Neural cell (in vitro differentiated cells): ENCODE results near the gene HRC. TPM values are rescaled to one million over a fixed set of nuclear protein-coding genes. Genes with fewer than 3 reads are reported as not detected.

Experiments used
- H2AFZ ChIP-seq: fragments of 200-600, 300-800 bp; sonication (generic), shearing (Covaris generic); 2 replicates; pipeline ENCODE4 v1.6.0; 2014; ENCODE audit warnings: low read depth, mild to moderate bottlenecking, antibody characterized with exemption, low read length, moderate library complexity
- H3F3A ChIP-seq: fragments of 200-600 bp; shearing (Covaris generic); 2 replicates; pipeline ENCODE4 v1.6.1; 2016; ENCODE audit warnings: mild to moderate bottlenecking, moderate library complexity, mixed read lengths, antibody characterized with exemption, low read length; ENCODE audit not compliant: insufficient read depth, poor library complexity, severe bottlenecking
- H3K27ac ChIP-seq: fragments of 200-600, 300-800 bp; sonication (generic), shearing (Covaris generic); 2 replicates; pipeline ENCODE4 v1.5.1; 2014; ENCODE audit warnings: mild to moderate bottlenecking, low read length, moderate library complexity
- H3K27me3 ChIP-seq: fragments of 300-800, 200-600 bp; sonication (generic), shearing (Covaris generic); 2 replicates; pipeline ENCODE4 v1.6.0; 2014; ENCODE audit warnings: mild to moderate bottlenecking, low read depth, low read length, moderate library complexity; ENCODE audit not compliant: insufficient read depth
- H3K36me3 ChIP-seq: fragments of 300-800, 200-600 bp; sonication (generic), shearing (Covaris generic); 2 replicates; pipeline ENCODE4 v1.5.1; 2014; ENCODE audit warnings: mild to moderate bottlenecking, antibody characterized with exemption, low read length, moderate library complexity; ENCODE audit not compliant: insufficient read depth
- H3K4me2 ChIP-seq: fragments of 300-800, 200-600 bp; sonication (generic), shearing (Covaris generic); 2 replicates; pipeline ENCODE4 v1.6.0; 2014; ENCODE audit warnings: mild to moderate bottlenecking, low read length
- H3K4me3 ChIP-seq: fragments of 300-800, 200-600 bp; sonication (generic), shearing (Covaris generic); 2 replicates; pipeline ENCODE4 v1.5.1; 2014; ENCODE audit warnings: mild to moderate bottlenecking, low read length, moderate library complexity
- H3K79me2 ChIP-seq: fragments of 200-600 bp; shearing (Covaris generic); replicated peaks from 2 replicates; pipeline ENCODE4 v1.6.0; 2014; ENCODE audit warnings: mild to moderate bottlenecking, low read length, moderate library complexity; ENCODE audit not compliant: insufficient read depth
- H3K9ac ChIP-seq: fragments of 300-800, 200-600 bp; sonication (generic), shearing (Covaris generic); 2 replicates; pipeline ENCODE4 v1.6.1; 2016; ENCODE audit warnings: mild to moderate bottlenecking, low read length, mixed read lengths
- H3K9me2 ChIP-seq: fragments of 200-600 bp; shearing (Covaris generic); 2 replicates; pipeline ENCODE4 v1.6.1; 2016; ENCODE audit warnings: mild to moderate bottlenecking, low read length, mixed read lengths; ENCODE audit not compliant: insufficient read depth
- H3K9me3 ChIP-seq: fragments of 200-600, 300-800 bp; sonication (generic), shearing (Covaris generic); 2 replicates; pipeline ENCODE4 v1.6.1; 2016; ENCODE audit warnings: mild to moderate bottlenecking, mixed run types, low read length, moderate library complexity, mixed read lengths
- H4K20me1 ChIP-seq: fragments of 200-600 bp; shearing (Covaris generic); 2 replicates; pipeline ENCODE4 v1.6.1; 2016; ENCODE audit warnings: mild to moderate bottlenecking, mixed run types; ENCODE audit not compliant: insufficient read depth
- CTCF ChIP-seq: fragments of 450-650 bp; IDR thresholded peaks from 2 replicates; pipeline ENCODE4 v1.5.1; 2014; ENCODE audit warnings: antibody characterized with exemption, mild to moderate bottlenecking, moderate library complexity; ENCODE audit not compliant: poor library complexity, severe bottlenecking
- EP300 ChIP-seq: fragments of 450-650 bp; conservative IDR thresholded peaks from 2 replicates; pipeline ENCODE4 v1.6.1; 2014; ENCODE audit warnings: antibody characterized with exemption, mild to moderate bottlenecking, moderate library complexity; ENCODE audit not compliant: poor library complexity, severe bottlenecking
- EZH2 ChIP-seq: fragments of 200-600, 300-800 bp; shearing (Covaris generic), sonication (generic); IDR thresholded peaks from 2 replicates; pipeline ENCODE4 v1.6.1; 2014; ENCODE audit warnings: antibody characterized with exemption, low read length, borderline replicate concordance, mild to moderate bottlenecking; ENCODE audit not compliant: insufficient read depth, poor library complexity, severe bottlenecking
- MXI1 ChIP-seq: fragments of 450-650 bp; conservative IDR thresholded peaks from 2 replicates; pipeline ENCODE4 v1.6.1; 2014; ENCODE audit warnings: antibody characterized with exemption, mild to moderate bottlenecking; ENCODE audit not compliant: poor library complexity, severe bottlenecking
- POLR2AphosphoS5 ChIP-seq: IDR thresholded peaks from 2 replicates; pipeline ENCODE4 v1.6.1; 2012
- RAD21 ChIP-seq: fragments of 450-650 bp; conservative IDR thresholded peaks from 2 replicates; pipeline ENCODE4 v1.6.1; 2014; ENCODE audit warnings: antibody characterized with exemption, mild to moderate bottlenecking, moderate library complexity
- REST ChIP-seq: IDR thresholded peaks from 2 replicates; pipeline ENCODE4 v1.6.1; 2012; ENCODE audit warnings: borderline replicate concordance
- SMC3 ChIP-seq: fragments of 450-650 bp; conservative IDR thresholded peaks from 2 replicates; pipeline ENCODE4 v1.6.1; 2014; ENCODE audit warnings: antibody characterized with exemption, mild to moderate bottlenecking, moderate library complexity; ENCODE audit not compliant: poor library complexity
- TAF1 ChIP-seq: IDR thresholded peaks from 2 replicates; pipeline ENCODE4 v1.6.1; 2012; ENCODE audit warnings: low read depth
- polyA plus RNA-seq: library from polyadenylated mRNA; depleted of rRNA; stranded (reverse); fragments of >200 nt; gene quantifications from 2 replicates; pipeline ENCODE4 v1.2.3, GENCODE V29; 2014

HRC gene
- polyA plus RNA-seq, 1 donor from 2014 or later = not detected

- TF ChIP-seq EZH2 (no peak), SMC3 (no peak), POLR2AphosphoS5 (no peak), CTCF (no peak), MXI1 (no peak), REST (no peak), EP300 (no peak), TAF1 (no peak), RAD21 (no peak)
- Histone ChIP-seq H3K4me3 (no peak overlapping the region), H3K79me2 (no peaks in the 10 kb centered on the region), H3K9me2 (no peaks in the 10 kb centered on the region), H3K9me3 (no peaks in the 10 kb centered on the region), H2AFZ (no peak overlapping the region), H3K27me3 (no peaks in the 10 kb centered on the region), H3K9ac (no peak overlapping the region), H3K36me3 (peaks cover 11% of the 10 kb centered on the region), H3K4me2 (no peak overlapping the region), H3K27ac (no peak overlapping the region), H4K20me1 (no peaks in the 10 kb centered on the region), H3F3A (no peaks in the 10 kb centered on the region)
These were observed 21.4 kb downstream of the HRC start for GRCh38 chr19:49133621-49134454.

GRCh38 chr19:49132974-49133609 is 22.1 kb downstream of the HRC start:
- no peak overlapping the region for H3K4me3 ChIP-seq
- H3K9ac ChIP-seq = no peak overlapping the region
- peaks cover 11% of the 10 kb centered on the region for H3K36me3 ChIP-seq
- H3K9me3 ChIP-seq = no peaks in the 10 kb centered on the region
- H2AFZ ChIP-seq = no peak overlapping the region
- no peak overlapping the region for H3K27ac ChIP-seq
- TF ChIP-seq EZH2 (no peak), CTCF (no peak), EP300 (no peak), TAF1 (no peak), POLR2AphosphoS5 (no peak), REST (no peak), RAD21 (no peak), MXI1 (no peak), SMC3 (no peak)
- no peaks in the 10 kb centered on the region for H4K20me1 ChIP-seq
- no peaks in the 10 kb centered on the region for H3K79me2 ChIP-seq
- no peak overlapping the region for H3K4me2 ChIP-seq
- H3F3A ChIP-seq = no peaks in the 10 kb centered on the region
- H3K27me3 ChIP-seq = no peaks in the 10 kb centered on the region
- H3K9me2 ChIP-seq = no peaks in the 10 kb centered on the region
